GM19455 (cell line): ENCODE data around the gene NDUFA1.
A peak's percentile ranks its signal among the peaks of the same experiment; 100 is the strongest.
"Not testable (repeated sequence)": the region's sequence is repeated elsewhere in the genome, so short reads cannot be mapped to it uniquely, and the experiment has no call there.

Experiments used
- ATAC-seq: cut with Tn5 transposase; IDR thresholded peaks from one replicate; pipeline ENCODE4 v1.9.1; 2021; ENCODE audit not compliant: unreplicated experiment

The NDUFA1 gene

DNA sequence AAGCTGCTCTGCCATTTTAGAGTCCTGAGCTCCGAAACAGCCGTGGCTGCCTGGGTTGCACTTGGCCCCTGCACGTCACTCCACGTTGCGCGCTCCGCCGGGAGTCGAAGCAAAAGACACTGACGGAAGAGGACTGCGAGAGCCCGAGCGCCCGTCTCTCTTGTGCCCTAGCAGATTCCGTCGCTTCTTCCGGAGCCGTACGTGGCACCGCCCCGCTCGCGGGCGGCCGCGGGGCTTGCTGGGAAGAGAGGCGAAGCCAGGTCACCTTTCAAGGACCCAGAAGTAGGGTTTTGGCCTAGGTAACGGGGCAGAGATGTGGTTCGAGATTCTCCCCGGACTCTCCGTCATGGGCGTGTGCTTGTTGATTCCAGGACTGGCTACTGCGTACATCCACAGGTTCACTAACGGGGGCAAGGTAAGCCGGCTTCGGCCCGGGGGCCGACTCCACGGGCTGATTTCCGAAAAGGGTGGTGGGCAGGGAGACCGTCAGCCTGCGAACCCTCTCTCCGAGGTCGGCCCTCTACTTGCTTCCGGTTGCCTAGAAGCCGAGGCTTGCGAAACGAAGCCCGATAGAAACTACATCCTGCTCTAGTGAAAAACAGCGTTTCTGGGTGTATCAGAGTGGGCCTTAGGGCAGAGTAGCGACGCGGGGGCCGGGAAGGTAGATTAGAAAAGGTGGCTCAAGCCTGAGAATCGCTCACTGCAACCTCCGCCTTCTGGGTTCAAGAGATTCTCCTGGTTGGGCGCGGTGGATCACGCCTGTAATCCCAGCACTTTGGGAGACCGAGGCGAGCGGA lies at the start of gene NDUFA1, which contains the start of gene RNF113A:
TSS of gene NDUFA1 (plus strand) at position 234 of the 797 bp plus-strand sequence. CDS start at position 314, 80 bp downstream.
TSS of gene RNF113A (minus strand) at position 135 of the 797 bp plus-strand sequence. CDS start at position 15, 120 bp downstream.
- ATAC-seq = peak; percentile 90

DNA sequence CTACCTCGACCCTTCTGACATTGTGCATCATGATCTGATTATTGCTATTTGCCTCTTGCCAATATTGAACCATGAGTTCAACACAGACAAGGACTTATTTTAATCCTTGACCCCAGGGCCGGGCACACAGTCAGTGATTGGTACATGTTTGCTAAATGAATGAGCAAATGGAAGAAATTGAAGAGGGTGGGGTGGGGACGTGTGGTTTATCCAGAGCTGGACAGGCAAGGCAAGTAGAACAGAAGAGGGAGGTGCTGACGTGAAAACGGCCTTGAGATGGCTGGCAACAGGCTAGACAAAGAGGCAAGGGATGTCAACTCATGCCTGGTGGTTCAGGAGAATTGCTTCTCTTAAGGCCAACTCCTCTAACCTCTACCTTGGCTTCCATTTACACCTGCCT lies 47.4 kb upstream of the NDUFA1 start:
- ATAC-seq = not testable (repeated sequence)

DNA sequence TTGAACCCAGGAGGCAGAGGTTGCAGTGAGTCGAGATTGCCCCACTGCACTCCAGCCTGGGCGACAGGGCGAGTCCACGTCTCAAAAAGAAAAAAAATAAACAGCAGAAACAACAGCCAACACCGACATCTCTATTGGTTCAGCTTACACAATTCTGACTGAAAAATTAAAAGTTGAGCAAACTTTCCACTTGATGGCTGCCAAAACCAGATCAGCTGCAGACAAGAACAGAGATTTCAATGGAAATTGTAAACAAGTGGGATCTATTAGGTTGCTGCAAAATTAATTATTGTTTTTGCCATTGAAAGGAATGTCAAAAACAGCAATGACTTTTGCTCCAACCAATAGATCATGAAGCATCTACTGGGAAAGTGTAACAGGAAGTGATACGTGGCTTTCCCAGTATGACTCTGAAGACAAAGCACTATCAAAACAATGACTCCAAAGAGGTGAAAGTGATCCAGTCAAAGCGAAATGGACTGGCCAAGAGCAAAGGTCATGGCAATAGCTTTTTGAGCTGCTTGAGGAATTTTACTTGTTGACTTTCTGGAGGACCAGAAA lies 45.2 kb upstream of the NDUFA1 start:
- no peak for ATAC-seq

DNA sequence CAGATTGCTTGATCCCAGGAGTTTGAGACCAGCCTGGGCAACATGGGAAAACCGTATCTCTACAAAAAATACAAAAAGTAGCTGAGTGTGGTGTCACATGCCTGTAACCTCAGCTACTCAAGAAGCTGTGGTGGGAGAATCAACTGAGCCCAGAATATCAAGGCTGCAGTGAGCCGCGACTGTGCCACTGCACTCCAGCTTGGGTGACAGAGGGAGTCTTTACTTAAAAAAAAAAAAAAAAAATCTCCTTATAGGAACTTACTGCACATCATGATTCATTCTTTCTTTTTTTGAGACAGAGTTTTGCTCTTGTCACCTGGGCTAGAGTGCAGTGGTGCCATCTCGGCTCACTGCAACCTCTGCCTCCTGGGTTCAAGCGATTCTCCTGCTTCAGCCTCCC lies 43.2 kb upstream of the NDUFA1 start:
- ATAC-seq = no peak

DNA sequence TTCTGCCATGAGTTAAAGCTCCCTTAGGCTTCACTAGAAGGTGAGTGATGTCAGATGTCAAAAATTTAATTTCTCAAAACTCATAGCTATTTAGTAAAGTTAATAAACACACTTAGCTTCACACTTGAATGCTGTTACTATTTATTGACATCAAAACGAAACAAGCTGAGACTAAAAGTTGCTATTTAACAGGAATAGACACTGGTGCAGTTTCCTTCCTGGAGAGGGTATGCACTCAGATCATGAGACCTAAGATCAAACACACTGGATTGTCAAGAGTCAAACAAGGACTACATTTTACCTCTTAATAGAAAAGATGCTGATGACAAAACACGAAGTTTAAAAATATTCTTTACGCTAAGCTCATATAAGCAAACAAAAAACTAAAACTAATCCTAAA lies 37.7 kb upstream of the NDUFA1 start:
- no peak for ATAC-seq

DNA sequence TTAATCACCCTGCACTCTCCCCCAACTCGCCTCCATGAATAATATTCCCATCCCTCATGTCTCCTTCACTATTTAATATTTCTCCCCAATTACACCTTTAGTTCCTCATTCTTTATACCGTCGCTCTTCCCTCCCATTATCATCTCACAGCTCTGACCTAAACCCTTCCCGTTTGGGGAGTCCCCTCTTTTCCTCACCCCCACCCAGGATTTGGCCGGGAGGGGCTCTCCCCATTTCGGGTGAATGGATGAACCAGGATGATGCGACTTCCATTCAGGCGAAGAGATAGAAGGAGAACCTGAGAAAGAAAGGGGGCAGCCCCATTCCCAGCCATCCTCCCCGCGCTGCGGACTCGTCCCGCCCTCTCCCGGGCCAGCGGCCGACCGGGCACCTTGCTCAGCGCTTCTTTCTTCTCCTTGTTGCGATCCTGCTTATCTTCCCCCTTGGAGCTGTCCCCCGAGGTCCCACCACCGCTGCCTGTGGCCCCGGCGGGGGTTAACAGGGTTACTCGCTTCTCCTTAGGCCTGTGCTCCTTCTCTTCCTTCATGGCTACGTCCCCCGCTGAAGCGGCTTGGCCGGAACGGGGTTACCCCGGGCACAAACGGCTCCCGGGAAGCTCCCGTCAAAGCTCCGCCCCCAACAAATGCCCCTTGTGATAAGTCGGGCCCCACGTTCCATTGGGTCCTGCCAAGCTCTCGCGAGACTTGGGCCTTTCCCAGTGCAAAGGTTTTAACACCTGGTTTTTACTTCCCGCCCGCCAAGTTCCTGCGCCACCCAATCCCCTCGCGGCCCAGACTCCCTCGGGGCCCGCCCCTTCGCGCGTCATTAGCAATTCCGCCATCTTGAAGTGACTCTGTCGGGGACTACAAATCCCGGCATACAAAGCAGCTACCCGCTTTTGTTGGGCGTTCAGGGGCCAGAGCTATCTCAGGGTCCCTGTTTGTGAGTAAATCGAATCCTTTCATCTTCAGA lies 19.0 kb upstream of the NDUFA1 start, which contains the start of gene UPF3B:
TSS of gene UPF3B (minus strand) at position 582 of the 972 bp plus-strand sequence. CDS start at position 547, 35 bp downstream.
- ATAC-seq = peak; percentile 97

DNA sequence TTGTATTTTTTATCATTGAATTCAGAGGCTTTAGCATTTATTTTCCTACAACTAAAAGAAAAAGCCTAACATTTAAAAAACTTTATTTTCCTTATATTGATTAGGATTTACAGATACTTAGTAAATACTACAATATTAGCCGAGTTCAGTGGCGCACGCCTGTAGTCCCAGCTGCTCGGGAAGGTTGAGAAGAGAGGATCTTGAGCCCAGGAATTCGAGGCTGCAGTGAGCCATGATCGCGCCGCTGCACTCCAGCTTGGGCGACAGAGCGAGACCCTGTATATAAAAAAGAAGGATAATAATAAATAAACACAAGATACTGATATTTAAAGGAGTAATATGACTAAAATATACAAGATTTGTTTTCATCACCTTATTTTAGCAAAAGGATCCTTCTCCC lies 18.2 kb upstream of the NDUFA1 start:
- ATAC-seq = no peak

DNA sequence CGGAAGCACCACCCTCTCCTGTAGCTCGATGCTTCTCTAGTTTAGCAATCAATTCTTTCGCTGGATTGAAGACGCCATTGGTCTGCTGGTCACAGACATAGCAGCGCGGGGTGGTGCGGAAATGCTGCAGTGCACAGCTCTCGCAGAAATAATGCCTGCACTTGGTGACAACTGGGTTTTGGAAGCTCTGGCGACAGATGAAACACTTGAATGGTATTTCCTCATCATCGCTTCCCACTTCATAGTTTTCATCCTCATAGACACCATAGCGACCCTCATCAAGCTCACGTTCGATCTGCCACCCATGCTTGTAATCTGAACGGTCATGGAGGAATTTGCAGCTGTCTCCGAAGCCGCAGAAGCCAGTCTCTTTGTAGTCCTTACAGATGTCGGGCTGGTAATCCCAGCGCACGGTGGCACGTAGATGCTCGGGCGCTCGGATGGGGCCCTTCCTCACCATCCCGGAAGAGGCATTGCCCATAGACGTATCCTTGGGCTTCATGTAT lies 953 bp upstream of the NDUFA1 start:
- ATAC-seq = peak; percentile 12

DNA sequence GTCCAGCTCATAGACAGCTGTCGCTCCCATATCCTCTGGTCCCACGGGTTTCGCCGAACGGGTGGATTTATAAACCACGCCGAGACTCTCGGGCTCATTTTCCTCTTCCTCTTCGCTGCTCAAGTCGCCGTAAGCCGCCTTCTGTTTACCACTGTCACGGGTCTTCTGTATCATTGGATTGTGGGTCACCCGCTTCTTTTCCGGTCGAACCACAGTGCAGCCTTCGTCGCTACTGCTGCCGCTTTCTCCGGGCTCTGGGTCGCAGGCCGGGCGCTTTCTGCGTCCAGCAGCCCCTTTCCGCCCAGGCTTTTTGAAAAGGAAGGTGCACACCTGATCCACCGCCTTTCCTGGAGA lies 410 bp upstream of the NDUFA1 start:
- peak; percentile 24 for ATAC-seq

DNA sequence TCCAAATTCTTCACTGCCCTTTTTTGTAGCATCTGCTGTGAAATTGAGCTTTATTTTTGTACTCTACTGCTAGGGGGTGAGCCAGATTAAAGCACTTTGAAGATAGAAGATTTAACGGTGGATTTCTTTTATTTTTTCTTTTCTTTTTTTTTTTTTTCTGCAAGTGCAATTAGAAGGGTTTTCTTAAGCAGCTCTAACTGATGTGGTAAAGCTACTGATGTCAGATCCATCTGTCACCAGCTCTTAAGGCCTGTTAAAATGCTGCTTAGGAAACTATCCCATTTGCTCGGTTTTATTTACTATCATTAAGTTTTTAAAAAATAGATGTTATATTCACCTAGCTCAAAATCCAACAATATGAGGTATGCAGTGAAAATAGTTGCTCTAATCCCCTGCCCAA lies 7.1 kb downstream of the NDUFA1 start:
- ATAC-seq = no peak

DNA sequence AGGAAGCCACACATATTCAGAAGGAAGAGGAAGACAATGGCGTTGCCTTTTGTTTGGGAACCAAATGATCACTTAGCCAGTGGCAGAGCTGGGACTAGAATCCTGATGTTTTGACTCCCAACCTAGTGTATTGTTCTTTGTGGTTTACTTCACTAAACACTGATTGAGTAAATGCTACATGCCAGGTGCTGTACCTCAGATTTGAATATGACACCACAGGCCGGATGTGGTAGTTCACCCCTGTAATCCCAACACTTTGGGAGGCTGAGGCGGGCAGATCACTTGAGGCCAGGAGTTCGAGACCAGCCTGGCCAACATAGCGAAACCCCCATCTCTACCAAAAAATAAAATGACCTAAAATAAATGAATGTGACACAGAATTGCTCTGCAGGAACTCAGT lies 8.4 kb downstream of the NDUFA1 start:
- no peak for ATAC-seq

DNA sequence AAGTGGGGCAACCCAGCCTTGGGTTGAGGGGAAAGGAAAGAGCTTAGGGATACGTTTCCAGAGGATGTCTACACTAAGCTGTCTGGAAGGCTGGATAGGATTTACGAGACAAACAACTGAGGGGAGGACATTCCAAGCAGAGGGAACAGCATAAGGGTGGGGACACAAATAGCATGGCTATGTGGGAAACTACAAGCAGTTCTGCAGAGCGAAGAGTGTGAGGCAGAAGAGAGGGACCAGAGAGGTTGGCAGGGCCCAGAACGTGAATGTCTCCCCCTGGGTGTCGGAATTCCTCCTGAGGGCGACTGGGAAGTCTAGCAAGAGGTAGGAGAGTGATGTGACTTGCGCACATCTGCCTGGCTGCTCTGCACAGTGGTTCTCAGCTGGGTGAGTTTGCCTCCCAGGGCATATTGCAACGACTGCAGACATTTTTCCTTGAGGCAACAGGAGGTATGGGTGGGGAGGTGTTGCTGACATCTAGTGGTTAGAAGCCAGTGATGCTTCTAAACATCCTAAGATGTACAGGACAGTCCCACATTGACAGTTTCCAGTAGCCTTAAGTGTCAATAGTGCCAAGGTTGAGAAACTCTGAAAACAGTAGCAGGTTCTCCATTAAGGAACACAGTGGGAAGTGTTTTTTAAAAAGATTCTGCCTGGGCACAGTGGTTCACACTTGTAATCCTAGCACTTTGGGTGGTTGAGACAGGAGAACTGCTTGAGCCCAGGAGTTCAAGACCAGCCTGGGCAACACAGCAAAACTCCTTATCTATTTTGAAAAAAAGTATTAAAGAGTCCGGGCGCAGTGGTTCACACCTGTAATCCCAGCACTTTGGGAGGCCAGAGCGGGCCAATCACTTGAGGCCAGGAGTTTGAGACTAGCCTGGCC lies 9.2 kb downstream of the NDUFA1 start:
- ATAC-seq = no peak

DNA sequence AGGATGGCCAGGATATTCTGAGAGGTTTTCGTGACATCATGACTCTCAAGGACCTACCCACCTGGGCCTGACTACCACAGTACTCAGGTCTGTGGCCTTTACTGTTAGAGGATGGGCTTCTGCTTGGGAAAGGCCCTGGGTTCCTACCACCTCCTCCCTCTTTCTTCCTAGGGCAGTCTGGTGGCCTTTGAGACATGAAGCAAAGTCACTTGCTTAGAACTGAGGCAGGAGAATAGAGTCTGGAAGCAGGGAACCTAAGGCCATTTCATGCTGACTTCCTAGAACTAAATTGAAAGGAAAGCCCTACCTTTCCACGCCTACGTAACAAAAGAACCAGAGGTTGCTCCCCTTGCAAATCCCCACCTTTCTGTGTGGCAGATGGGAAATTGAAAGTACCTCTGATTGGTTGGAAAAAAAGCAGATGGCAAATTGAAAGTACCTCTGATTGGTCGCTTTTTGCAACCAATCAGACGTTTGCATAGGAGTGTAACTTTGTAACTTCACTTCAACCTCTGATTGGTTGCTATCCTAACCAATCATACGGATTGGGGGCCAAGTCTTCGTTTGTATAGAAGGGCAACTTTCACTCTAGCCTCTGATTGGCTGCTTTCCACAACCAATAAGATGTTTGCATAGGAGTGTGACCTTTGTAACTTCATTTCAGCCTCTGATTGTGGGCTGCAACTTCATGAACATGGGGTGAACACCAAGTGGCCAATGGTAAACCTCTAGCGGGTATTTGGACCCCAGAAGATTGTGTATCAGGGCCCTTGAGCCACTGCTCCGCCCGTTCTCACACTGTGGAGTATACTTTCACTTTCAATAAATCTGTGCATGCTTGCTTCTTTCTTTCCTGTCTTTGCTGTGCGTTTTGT lies 14.2 kb downstream of the NDUFA1 start:
- ATAC-seq = no peak

DNA sequence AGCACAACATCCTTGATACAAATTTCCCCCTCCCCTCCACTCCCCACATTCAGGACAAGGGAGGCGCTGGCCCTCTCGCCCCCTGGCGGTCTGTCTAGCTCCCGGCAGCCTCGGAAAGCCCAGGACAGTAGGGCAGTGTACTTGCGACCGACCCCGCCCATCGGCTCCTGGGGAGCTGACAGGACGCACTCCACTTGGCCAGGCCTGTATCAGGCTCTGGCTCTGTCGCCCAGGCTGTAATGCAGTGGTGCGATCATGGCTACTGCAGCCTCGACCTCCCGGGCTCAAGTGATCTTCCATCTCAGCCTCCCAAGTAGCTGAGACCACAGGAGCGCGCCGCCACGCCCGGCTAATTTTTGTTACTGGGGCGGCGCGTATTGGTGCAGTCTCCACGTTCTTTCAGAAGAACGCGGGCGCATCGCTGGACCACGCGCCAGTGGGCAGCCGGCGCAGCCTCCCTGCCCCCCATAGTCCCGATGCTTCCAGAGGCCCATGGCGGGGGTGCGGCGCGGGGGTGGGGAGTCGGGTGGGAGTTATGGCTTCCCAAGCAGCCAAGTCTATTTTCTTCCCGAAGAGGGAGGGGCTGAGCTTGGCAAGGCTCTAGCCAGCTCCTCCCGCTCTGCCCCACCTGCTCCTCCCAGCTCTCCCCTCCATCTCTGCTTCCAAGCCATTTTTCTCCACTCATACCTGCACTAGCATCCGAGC lies 16.2 kb downstream of the NDUFA1 start:
- peak; percentile 88 for ATAC-seq

DNA sequence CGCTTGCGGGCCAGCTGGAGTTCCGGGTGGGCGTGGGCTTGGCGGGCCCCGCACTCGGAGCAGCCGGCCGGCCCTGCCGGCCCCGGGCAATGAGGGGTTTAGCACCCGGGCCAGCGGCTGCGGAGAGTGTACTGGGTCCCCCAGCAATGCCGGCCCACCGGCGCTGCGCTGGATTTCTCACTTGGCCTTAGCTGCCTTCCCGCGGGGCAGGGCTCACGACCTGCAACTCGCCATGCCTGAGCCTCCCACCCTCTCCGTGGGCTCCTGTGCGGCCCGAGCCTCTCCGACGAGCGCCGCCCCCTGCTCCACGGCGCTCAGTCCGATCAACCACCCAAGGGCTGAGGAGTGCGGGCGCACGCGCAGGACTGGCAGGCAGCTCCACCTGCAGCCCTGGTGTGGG lies 19.0 kb downstream of the NDUFA1 start:
- not testable (repeated sequence) for ATAC-seq

DNA sequence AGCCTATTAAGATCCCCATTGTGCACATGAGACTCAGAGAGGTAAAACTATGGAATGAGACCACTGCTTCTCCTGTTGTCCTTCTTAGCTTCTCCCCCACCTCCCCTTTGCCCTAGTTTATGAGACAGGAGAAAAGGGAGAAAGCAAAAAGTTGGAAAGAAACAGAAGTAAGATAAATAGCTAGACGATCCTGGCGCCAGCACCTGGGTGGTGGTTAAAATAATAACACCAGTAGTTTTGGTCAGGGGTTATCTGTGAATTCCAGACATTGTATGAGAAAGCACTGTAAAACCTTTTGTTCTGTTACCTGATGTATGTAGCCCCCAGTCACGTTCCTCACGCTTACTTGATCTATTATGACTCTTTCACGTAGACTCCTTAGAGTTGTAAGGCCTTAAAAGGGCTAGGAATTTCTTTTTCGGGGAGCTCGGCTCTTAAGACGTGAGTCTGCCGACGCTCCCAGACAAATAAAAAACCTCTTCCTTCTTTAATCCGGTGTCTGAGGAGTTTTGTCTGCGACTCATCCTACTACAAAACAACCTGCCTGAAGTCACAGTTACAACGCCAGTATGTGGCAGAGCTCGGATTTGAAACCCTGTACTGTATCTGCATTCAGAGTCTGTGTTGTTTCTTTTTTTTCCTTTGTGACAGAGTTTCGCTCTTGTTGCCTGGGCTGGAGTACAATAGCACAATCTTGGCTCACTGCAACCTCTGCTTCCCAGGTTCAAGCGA lies 20.5 kb downstream of the NDUFA1 start:
- ATAC-seq = not testable (repeated sequence)

DNA sequence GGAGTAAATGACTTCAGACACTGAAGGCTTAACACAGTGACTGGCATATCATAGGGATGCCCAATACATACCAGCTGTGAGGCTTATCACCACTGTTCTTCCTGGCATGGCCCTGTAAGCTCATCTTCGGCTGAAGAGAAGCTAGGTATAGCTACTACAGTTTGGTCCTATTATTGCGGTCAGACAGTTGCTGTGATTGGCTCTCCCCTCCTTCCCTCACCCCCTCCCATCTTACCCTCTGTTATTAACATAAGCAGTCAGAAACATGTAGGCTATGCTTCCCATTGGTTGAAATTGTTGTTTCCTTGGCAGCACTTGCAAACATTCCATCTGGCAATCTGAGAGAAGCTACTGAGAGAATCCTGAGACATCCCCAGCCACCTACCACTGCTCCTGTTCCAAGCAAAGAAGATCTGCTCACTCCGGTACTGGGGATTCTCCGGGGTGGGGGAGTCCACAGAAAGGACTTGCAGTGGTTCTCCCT lies 24.3 kb downstream of the NDUFA1 start, which contains the start of gene AKAP14:
TSS of gene AKAP14 (plus strand) at position 51 of the 484 bp plus-strand sequence. CDS start 7,331 bp downstream, outside the sequence.
- ATAC-seq = no peak
